Kidney (tissue), 14 donors: ENCODE results near the gene SAMD4A. TPM values are rescaled to one million over a fixed set of nuclear protein-coding genes. Genes with fewer than 3 reads are reported as not detected.

Experiments
- DNase-seq, 5 donors: peaks; one replicate each; pipeline ENCODE4 v3.0.0-alpha.2; 2013 to 2020
- FAIRE-seq: peaks from 2 replicates; lab custom pipeline; 2012; peaks lifted over from hg19 to GRCh38; lab: Jason Lieb, UNC
- H3K27ac ChIP-seq, 2 donors: one replicate each; pipeline ENCODE4 v1.7.0; 2013; ENCODE audit warnings: low read depth in 2 of 2, low read length in 2 of 2, inconsistent platforms in 1 of 2
- H3K27me3 ChIP-seq: one replicate; pipeline ENCODE4 v1.7.1; 2013; ENCODE audit warnings: low read length, inconsistent platforms; ENCODE audit not compliant: control insufficient read depth, insufficient read depth
- H3K36me3 ChIP-seq, 3 donors: one replicate each; pipeline versions ENCODE4 v1.7.0 to v1.7.1; 2013; ENCODE audit warnings: low read length in 3 of 3, control low read depth in 1 of 3, inconsistent platforms in 1 of 3; ENCODE audit not compliant: insufficient read depth in 3 of 3, control insufficient read depth in 2 of 3
- H3K4me1 ChIP-seq, 3 donors: one replicate each; pipeline versions ENCODE4 v1.7.0 to v1.7.1; 2013; ENCODE audit warnings: low read length in 3 of 3, inconsistent platforms in 1 of 3, low read depth in 1 of 3; ENCODE audit not compliant: control insufficient read depth in 2 of 3, insufficient read depth in 2 of 3
- H3K4me3 ChIP-seq, 3 donors: one replicate each; pipeline versions ENCODE4 v1.7.0 to v1.8.1; 2013; ENCODE audit warnings: low read length in 3 of 3, control low read depth in 1 of 3, inconsistent platforms in 1 of 3
- H3K9ac ChIP-seq, 3 donors: one replicate each; pipeline versions ENCODE4 v1.7.0 to v1.7.1; 2013; ENCODE audit warnings: low read length in 3 of 3, control low read depth in 1 of 3, inconsistent platforms in 1 of 3
- H3K9me3 ChIP-seq, 3 donors: one replicate each; pipeline versions ENCODE4 v1.7.0 to v1.7.1; 2013; ENCODE audit warnings: low read length in 3 of 3, control low read depth in 1 of 3, inconsistent platforms in 1 of 3; ENCODE audit not compliant: control insufficient read depth in 2 of 3, insufficient read depth in 1 of 3
- intact Hi-C: fragments of 100-400 bp; cut with DNase I; formaldehyde crosslinking; loops from one replicate; pipeline ENCODE4 v1.11.1; 2022
- polyA plus RNA-seq: library from polyadenylated mRNA; stranded (reverse); fragments of 350-450 nt; fragmentation: Illumina TruSeq; extraction: RNeasy Lipid Tissue Mini Kit (QIAGEN cat#74804); gene quantifications from one replicate; pipeline ENCODE4 v1.2.3, GENCODE V29; 2014; ENCODE audit warnings: low read depth, low replicate concordance; ENCODE audit not compliant: insufficient read depth
- total RNA-seq: library from RNA; stranded (reverse); fragmentation: NEBNext Ultra II Directional; extraction: Animal tissue kit (Norgen Biotek cat#: 25700); gene quantifications from one replicate; pipeline ENCODE4 v1.2.1, GENCODE V29; 2021
- TF ChIP-seq, protein P1 (sequence below): IDR thresholded peaks from 3 replicates; pipeline ENCODE4 v1.5.1; 2012; ENCODE audit warnings: mild to moderate bottlenecking, moderate library complexity, borderline replicate concordance; ENCODE audit not compliant: insufficient read depth; ENCODE audit errors: extremely low read depth
- donor health status: control.
- donor health status: control.
- donor health status: control.
- donor health status: control.
- donor health status: control.
- donor health status: DM: yes; HTN: yes; CAD: no.
- donor health status: Normal renal cell carcinoma (clear cell type).

Gene SAMD4A
- total and polyA plus RNA-seq, 2 donors from 2014 or later, result 7.4 to 46.5 TPM

DNA sequence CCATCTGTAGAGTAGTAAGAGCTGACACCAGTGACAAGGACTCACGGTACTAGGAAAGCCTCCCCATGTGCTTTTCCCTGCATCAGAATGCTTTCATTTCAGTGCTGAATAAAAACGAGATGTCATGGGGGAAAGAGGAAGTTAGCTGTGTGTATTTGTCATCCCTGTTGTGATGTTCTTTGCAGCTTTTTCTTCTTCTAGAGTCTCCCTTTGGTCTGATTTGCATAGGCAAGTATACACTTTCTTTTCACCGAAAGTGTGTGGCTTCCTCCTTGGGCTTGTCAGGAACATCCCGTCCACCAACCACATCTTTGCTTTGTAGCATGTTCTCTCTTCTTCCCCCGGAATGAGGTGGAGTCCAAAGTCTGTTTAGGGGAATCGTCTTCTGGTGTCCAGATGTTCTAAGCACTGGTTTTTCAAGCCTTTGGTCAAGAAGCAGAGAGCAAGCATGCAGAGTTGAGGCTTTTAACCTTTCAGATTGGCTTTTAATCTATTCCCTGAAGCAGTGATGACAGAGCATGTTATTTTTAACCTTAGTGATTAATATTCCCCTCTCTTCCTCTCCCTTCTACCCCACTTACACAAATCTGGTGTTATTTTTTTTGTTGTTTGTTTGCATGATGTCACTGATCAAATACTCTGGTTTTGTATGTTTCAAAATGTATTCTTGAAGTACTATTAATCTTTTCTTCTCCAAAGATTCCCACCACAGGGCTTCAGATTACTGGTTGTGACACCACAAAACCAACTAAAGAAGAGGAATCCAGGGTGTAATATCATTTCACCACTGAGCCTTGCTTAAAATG is 163.4 kb downstream of the SAMD4A start:
- peaks cover 0 to 9% (median 0%) of the 10 kb centered on the region in 3 donors for H3K4me1 ChIP-seq
- no peaks in the 10 kb centered on the region for H3K27me3 ChIP-seq
- peak overlapping the region in 1 of 2 donors; percentile 38 for H3K27ac ChIP-seq
- no peaks in the 10 kb centered on the region for H3K36me3 ChIP-seq
- peak in 1 of 5 donors; percentile 31 for DNase-seq
- H3K9me3 ChIP-seq, result no peaks in the 10 kb centered on the region
- intact Hi-C loops, result no loop called here
- peak overlapping the region in 2 of 3 donors; percentile 37 to 41 for H3K4me3 ChIP-seq
- H3K9ac ChIP-seq, result no peak overlapping the region
- TF ChIP-seq, protein P1, sequence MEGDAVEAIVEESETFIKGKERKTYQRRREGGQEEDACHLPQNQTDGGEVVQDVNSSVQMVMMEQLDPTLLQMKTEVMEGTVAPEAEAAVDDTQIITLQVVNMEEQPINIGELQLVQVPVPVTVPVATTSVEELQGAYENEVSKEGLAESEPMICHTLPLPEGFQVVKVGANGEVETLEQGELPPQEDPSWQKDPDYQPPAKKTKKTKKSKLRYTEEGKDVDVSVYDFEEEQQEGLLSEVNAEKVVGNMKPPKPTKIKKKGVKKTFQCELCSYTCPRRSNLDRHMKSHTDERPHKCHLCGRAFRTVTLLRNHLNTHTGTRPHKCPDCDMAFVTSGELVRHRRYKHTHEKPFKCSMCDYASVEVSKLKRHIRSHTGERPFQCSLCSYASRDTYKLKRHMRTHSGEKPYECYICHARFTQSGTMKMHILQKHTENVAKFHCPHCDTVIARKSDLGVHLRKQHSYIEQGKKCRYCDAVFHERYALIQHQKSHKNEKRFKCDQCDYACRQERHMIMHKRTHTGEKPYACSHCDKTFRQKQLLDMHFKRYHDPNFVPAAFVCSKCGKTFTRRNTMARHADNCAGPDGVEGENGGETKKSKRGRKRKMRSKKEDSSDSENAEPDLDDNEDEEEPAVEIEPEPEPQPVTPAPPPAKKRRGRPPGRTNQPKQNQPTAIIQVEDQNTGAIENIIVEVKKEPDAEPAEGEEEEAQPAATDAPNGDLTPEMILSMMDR, result no peak
- no peak for FAIRE-seq

DNA sequence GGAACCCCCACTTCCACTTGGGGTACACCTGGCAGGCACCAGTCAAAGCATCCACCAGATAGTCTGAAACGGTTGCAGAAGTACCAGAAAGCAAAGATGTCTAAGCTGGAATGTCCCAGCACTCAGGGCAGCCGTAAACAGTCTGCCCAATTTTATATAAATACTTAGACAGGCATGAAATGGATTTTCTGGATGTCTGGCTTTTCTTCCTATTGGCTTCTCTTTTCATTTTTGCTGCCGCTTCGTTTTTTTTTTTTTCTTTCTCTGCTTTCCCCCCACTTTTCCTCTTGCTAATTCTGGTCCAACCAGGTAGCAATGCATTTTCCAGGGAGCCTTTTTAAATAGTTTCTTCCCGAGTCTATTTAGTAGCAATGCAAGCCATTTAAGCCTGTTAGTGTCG is 168.0 kb downstream of the SAMD4A start:
- intact Hi-C loops, result no loop called here
- peaks cover 0 to 8% (median 0%) of the 10 kb centered on the region in 3 donors for H3K4me1 ChIP-seq
- H3K9ac ChIP-seq, result no peak overlapping the region
- no peak overlapping the region for H3K27ac ChIP-seq
- H3K4me3 ChIP-seq, result no peak overlapping the region
- DNase-seq, result no peak
- H3K9me3 ChIP-seq, result no peaks in the 10 kb centered on the region
- TF ChIP-seq, protein P1, result no peak
- no peak for FAIRE-seq
- H3K36me3 ChIP-seq, result no peaks in the 10 kb centered on the region
- no peaks in the 10 kb centered on the region for H3K27me3 ChIP-seq

DNA sequence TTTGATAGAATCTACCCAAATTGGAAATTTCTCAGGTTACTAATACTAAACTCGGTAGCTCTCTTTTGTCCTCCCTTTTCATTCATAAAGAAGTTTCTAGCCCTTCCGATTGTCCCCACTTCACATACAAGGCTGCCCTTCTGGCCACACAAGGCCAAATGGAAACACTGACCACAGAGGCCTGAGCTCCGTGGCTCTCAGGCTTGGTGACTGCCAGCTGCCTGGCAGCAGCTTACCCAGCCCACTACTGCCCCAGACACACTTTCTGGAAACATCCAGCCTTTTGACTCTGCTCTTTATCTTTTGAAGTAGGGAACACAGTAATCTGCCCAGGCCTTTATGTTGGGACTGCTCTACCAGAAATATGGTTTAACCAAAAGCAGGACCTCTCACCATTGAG is 168.5 kb downstream of the SAMD4A start:
- H3K27ac ChIP-seq, result no peak overlapping the region
- FAIRE-seq, result no peak
- no peaks in the 10 kb centered on the region for H3K27me3 ChIP-seq
- intact Hi-C loops, result no loop called here
- no peak for DNase-seq
- TF ChIP-seq, protein P1, result no peak
- no peak overlapping the region for H3K4me3 ChIP-seq
- H3K4me1 ChIP-seq, result peaks cover 0 to 3% (median 0%) of the 10 kb centered on the region in 3 donors
- H3K9ac ChIP-seq, result no peak overlapping the region
- H3K36me3 ChIP-seq, result no peaks in the 10 kb centered on the region
- no peaks in the 10 kb centered on the region for H3K9me3 ChIP-seq
